ENCODE measurements around the gene SRC. TPM values are rescaled to one million over a fixed set of nuclear protein-coding genes. Genes with fewer than 3 reads are reported as not detected.

The SRC gene
- polyA plus RNA-seq, 3 donors = 55.6 to 72.5 (median 67.2) TPM

DNA sequence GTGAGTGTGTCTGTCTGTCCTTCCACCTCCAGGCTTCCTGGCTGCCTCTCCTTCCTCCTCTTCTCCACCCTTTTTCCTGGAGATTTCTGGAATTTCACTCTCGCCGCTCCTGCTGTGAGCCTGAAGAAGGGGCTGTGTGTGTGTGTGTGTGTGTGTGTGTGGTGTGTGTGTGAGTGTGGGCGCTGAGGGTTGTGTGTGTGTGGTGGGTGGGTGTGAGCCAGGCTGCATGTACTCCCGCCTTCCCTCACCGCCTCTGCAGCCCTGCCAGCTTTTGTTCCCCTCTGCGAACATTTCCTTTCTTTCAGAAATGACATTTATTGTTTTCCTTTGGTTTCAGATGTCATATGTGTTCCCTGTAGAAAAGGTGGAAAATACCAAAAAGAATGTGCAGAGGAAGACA, 76.0 kb downstream of the SRC start:
- DNase-seq = no peak

DNA sequence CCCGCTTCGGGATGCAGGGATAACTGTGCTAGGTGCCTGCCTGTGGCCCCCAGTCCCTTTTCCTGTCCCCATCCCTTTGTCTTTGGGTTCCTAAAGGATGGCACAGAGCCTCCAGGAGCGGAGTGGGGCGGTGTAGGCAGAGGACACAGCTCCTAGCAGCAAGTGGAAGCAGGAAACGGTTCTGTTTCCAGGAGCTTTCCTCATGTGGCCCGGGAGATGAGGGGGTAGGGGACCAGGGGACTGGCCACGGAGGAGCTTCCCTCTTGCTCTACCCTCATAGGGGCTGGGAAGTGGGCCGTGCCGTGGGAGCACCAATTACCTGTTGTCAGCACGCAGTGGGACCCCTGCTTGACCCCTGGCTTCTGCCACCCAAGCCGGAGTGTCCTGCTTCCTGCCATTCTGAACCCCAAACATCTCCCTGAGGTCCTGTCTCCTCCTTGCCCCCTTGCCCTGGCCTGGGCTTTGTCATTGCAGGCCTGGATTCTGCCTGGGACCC, 76.9 kb downstream of the SRC start:
- no peak for DNase-seq

GRCh38 chr20:37423545-37423944, 77.6 kb downstream of the SRC start:
- DNase-seq = no peak

- DNase-seq = no peak
These were observed 78.3 kb downstream of the SRC start for GRCh38 chr20:37424062-37424851.

GRCh38 chr20:37425103-37425625, 79.2 kb downstream of the SRC start:
- no peak for DNase-seq

GRCh38 chr20:37426106-37426505, 80.2 kb downstream of the SRC start:
- DNase-seq = no peak

- no peak for DNase-seq
These were observed 81.0 kb downstream of the SRC start for GRCh38 chr20:37426978-37427377.

DNA sequence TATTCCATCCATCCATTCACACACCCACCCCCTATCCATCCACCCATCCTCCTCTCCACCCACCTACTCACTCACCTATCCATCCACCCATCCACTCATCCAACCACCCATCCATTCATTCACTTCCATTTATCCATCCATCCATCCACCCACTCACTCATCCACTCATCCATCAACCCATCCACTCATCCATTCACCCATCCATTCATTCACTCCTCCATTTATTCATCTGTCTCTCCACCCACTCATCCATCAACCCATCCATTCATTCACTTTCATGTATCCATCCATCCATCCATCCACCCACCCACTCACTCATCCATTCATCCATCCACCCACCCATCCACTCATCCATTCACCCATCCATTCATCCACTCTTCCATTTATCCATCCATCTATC, 84.1 kb downstream of the SRC start:
- no peak for DNase-seq

GRCh38 chr20:37430778-37431460, 85.0 kb downstream of the SRC start:
- DNase-seq = no peak

DNA sequence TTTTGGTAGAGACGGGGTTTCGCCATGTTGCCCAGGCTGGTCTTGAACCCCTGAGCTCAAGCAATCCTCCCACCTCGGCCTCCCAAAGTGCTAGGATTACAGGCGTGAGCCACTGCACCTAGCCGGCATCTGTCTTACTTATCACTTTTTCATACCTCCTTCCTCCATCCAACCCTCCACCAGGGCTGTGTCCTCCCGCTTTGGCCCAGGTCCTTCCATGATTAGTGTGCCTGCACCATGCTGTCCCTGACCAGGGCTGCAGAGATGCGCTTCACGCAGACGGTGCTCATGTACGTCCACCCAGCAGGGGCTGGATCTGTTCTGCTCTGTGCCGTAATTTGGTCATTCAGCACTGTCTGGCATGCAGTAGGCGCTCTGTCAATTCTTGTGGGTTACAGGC, 85.8 kb downstream of the SRC start:
- no peak for DNase-seq

DNA sequence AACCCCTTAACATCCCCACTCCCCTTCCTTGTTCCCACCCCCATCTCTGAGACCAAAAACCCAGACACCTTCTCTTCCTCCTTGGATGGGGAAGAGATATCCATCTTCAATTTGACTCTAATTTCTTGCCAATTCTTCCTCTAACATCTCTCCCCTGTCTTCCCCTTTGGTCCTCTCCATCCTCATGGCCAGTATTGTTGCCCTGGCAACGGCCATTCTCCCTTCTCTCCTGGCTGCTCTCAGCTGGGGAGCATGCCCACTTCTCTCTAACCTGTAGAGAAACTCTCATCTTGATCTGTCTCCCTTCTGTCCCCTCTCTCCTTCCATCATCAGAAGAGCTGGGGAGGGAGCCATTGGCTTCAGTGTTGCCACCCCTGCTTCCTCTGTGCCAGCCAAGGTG, 86.7 kb downstream of the SRC start:
- no peak for DNase-seq

DNA sequence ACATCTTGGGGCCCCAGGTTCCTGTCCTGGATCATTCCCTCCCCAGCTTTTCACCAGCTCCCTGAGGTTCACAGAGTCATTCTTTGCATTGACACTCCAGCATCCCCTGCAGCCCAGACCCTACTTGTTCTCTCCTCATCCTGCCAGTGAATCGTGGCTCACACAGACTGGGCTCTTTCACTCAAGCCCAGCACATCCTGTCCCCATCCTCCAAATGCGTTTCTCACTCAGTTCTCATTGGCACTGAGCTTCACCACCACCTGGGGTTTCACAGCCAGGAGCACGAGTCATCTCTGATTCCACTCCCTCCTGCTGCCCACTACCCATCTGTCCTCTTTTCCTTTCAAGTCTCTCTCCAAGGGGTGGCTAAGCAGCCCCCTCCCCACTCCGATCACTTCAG, 89.7 kb downstream of the SRC start:
- no peak for DNase-seq

DNA sequence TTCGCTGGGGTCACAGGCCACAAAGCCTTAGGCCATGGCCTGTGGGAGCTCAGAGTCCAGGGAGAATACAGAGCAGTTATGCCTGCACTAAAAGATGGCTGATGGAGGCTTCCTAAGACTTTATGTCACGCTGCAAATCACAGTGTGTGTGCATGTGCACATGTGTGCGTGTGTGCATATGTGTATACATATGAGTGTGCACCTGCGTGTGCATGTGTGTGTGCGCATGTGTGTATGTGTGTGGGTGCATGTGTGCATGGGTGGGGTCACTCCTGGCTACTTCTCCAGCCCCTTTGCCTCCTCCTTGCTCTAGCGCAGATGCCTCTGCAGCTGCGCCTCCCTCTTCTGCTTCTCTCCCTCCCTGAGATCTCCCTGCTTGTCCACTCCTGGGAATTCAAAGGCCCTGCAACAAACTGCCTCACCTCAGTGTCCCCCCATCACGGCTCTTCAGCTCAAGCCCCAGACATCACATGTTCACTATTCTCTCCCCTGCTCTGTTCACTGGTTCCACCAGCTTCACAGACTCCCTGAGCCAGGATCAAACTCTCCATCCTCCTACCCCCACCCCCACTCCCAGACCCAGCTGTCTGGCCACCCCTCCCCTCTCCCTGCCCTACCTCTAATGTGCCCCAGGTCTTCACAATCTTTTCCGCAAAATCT, 90.7 kb downstream of the SRC start:
- DNase-seq = no peak

DNA sequence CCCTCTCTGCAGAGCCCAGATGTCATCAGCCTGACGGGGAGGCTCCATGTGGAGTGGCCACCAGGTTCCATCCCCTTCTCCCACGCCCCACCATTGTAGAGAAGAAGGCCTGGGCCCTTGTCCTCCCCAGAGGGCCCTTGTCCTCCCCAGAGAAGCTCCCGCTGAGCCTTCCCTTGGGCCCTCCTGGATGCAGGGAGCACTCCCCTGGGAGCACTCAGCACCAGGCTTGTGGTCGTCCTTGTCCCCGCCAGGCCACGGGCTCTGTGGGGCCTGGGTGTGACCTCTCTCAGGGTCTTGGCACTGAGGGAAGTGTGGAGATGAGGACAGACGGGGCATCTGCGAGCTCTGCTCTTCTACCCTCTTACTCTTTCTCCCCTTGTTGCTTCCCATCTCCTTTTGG, 91.7 kb downstream of the SRC start:
- no peak for DNase-seq

DNA sequence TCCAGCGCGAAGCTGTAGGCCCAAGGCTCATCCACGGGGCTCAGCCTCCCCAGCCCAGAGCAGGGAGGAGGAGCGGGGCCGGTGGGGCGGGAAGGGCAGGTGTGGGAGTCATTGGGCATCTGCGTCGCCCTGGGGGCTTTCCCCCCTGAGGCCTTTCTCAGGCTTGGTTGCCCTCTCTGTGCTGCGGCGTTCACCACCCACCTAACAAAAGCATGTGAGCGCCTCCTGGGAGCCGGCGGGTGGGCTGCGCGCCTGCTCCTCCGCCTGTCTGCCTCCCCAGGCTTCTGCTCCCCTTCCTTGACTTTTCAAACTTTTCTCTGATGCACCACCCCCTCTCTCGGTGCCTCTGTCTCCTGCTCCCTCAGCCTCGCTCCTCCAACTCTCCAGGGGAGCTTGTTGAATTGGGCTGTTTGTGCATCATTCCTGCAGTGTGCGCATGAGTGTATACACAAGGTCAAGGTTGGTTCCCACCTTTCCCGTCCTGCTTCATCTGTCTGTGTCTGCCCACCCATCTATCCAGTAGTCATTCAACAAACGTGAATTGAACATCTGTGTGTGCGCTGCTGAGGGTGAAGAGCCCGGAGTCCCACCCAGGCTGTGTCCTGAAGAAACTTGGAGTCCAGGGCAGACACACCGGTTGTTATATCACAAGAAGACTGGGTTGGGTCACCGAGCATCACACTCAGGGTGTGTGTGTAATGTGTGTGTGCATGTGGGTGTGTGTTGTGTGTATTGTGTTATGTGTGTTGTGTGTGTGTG, 92.7 kb downstream of the SRC start:
- DNase-seq = no peak

- DNase-seq = no peak
These were observed 93.4 kb downstream of the SRC start for GRCh38 chr20:37439223-37439933.

GRCh38 chr20:37441023-37441422, 95.1 kb downstream of the SRC start:
- no peak for DNase-seq

- no peak for DNase-seq
These were observed 96.6 kb downstream of the SRC start for GRCh38 chr20:37442547-37442946.

DNA sequence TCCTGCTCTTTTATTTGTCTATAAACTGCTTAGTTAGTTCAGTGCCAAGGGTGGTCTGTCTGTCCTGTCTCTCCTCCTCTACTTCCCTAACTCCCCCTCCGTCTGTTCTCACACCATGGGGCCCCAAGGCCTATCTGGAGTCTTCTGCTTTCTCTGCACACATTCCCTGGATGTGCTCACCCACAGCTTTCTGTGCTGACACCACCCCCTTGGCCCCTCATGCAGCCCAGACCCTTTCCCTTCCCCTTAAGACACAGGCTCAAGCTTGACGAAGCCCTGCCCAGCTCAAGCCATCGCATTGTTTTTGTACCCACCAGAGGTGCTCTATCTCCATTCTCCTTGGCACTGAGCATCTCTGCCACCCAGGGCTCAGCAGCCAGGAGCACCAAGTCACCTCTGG, 97.0 kb downstream of the SRC start:
- no peak for DNase-seq

GRCh38 chr20:37443596-37443995, 97.7 kb downstream of the SRC start:
- no peak for DNase-seq

GRCh38 chr20:37445041-37445440, 99.1 kb downstream of the SRC start:
- DNase-seq = no peak
